Neural cell (in vitro differentiated cells): Measurements from ENCODE around the gene NTNG1.

ENCODE experiments used
- CTCF ChIP-seq: fragments of 450-650 bp; IDR thresholded peaks from 2 replicates; pipeline ENCODE4 v1.5.1; 2014; ENCODE audit warnings: antibody characterized with exemption, mild to moderate bottlenecking, moderate library complexity; ENCODE audit not compliant: poor library complexity, severe bottlenecking
- EP300 ChIP-seq: fragments of 450-650 bp; conservative IDR thresholded peaks from 2 replicates; pipeline ENCODE4 v1.6.1; 2014; ENCODE audit warnings: antibody characterized with exemption, mild to moderate bottlenecking, moderate library complexity; ENCODE audit not compliant: poor library complexity, severe bottlenecking
- EZH2 ChIP-seq: fragments of 200-600, 300-800 bp; shearing (Covaris generic), sonication (generic); IDR thresholded peaks from 2 replicates; pipeline ENCODE4 v1.6.1; 2014; ENCODE audit warnings: antibody characterized with exemption, low read length, borderline replicate concordance, mild to moderate bottlenecking; ENCODE audit not compliant: insufficient read depth, poor library complexity, severe bottlenecking
- MXI1 ChIP-seq: fragments of 450-650 bp; conservative IDR thresholded peaks from 2 replicates; pipeline ENCODE4 v1.6.1; 2014; ENCODE audit warnings: antibody characterized with exemption, mild to moderate bottlenecking; ENCODE audit not compliant: poor library complexity, severe bottlenecking
- RAD21 ChIP-seq: fragments of 450-650 bp; conservative IDR thresholded peaks from 2 replicates; pipeline ENCODE4 v1.6.1; 2014; ENCODE audit warnings: antibody characterized with exemption, mild to moderate bottlenecking, moderate library complexity
- SMC3 ChIP-seq: fragments of 450-650 bp; conservative IDR thresholded peaks from 2 replicates; pipeline ENCODE4 v1.6.1; 2014; ENCODE audit warnings: antibody characterized with exemption, mild to moderate bottlenecking, moderate library complexity; ENCODE audit not compliant: poor library complexity
- TAF1 ChIP-seq: IDR thresholded peaks from 2 replicates; pipeline ENCODE4 v1.6.1; 2012; ENCODE audit warnings: low read depth

- TF ChIP-seq CTCF, result no peak
- no peak for TF ChIP-seq MXI1
- TF ChIP-seq SMC3, result no peak
- no peak for TF ChIP-seq EZH2
- TF ChIP-seq EP300, result peak; percentile 43
- TF ChIP-seq RAD21, result no peak
- TF ChIP-seq TAF1, result no peak
These were observed 355.2 kb downstream of the NTNG1 start for GRCh38 chr1:107496002-107496401.
